HepG2 (cell line): ENCODE results near the gene XKR7. TPM values are rescaled to one million over a fixed set of nuclear protein-coding genes. Genes with fewer than 3 reads are reported as not detected.
A peak's percentile ranks its signal among the peaks of the same experiment; 100 is the strongest.

Source experiments
- ATAC-seq: fragments of 200-7000 bp; cut with Tn5 transposase; 3 replicates; pipeline ENCODE4 v1.9.1; 2020; ENCODE audit warnings: mild to moderate bottlenecking, moderate library complexity
- BruUV-seq: library from RNA; stranded (reverse); fragments of 400-500 nt; replicated peaks from 2 replicates; lab custom pipeline; 2021; lab: Mats Ljungman, UMichigan
- CTCF ChIA-PET: fragments of 300-600 bp; formaldehyde crosslinking; extraction: SDS; loops from one replicate; lab custom pipeline; 2021; ENCODE audit warnings: low total read pairs, inconsistent platforms, low intra/inter-chr PET ratio; lab: Yijun Ruan, JAX
- POLR2A ChIA-PET: fragments of 350-600 bp; sonication (Branson Sonifier 250); formaldehyde crosslinking; loops from one replicate; lab custom pipeline; 2020; ENCODE audit warnings: antibody characterized with exemption, inconsistent platforms; lab: Yijun Ruan, JAX
- DNase-seq: peaks from one replicate; pipeline ENCODE4 v3.0.0-alpha.2; 2015; ENCODE audit warnings: low spot score
- FAIRE-seq: peaks from 3 replicates; lab custom pipeline; 2011; peaks lifted over from hg19 to GRCh38; lab: Jason Lieb, UNC
- H2AFZ ChIP-seq: one replicate; pipeline ENCODE4 v1.6.1; 2011; ENCODE audit warnings: low read length, inconsistent platforms
- H3K27ac ChIP-seq: fragments of 300-600 bp; 3 replicates; pipeline ENCODE4 v1.8.0; 2011; ENCODE audit warnings: mixed run types, mild to moderate bottlenecking, mixed read lengths, low read length, inconsistent platforms; ENCODE audit not compliant: insufficient read depth; ENCODE audit errors: extremely low read length
- H3K27me3 ChIP-seq, 2 experiments: fragments of 200-600 bp in 1 of 2; 2 replicates in 1 of 2; 3 replicates in 1 of 2; pipeline versions ENCODE4 v1.6.0 to v1.8.0; 2011; ENCODE audit warnings: low read length in 2 of 2, mild to moderate bottlenecking in 2 of 2, moderate library complexity in 2 of 2, inconsistent platforms in 1 of 2; ENCODE audit not compliant: insufficient read depth in 2 of 2, control insufficient read depth in 1 of 2
- H3K36me3 ChIP-seq, 2 experiments: fragments of 200-600 bp in 1 of 2; replicated peaks in 1 of 2; 2 replicates in 1 of 2; 3 replicates in 1 of 2; pipeline versions ENCODE4 v1.5.1 to v1.8.0; 2011; ENCODE audit warnings: low read length in 2 of 2, inconsistent platforms in 1 of 2; ENCODE audit not compliant: insufficient read depth in 2 of 2, control insufficient read depth in 1 of 2
- H3K4me1 ChIP-seq: 2 replicates; pipeline ENCODE4 v1.5.1; 2012; ENCODE audit warnings: low read length, inconsistent platforms; ENCODE audit not compliant: insufficient read depth
- H3K4me2 ChIP-seq: 2 replicates; pipeline ENCODE4 v1.6.0; 2011; ENCODE audit warnings: low read depth, low read length, inconsistent platforms
- H3K4me3 ChIP-seq, 3 experiments: fragments of 200-600 bp in 1 of 3; sonication (generic), shearing (Covaris generic) in 1 of 3; replicated peaks in 1 of 3; 2 replicates each; pipeline ENCODE4 v1.5.1; 2011 to 2016; ENCODE audit warnings: low read length in 3 of 3, inconsistent platforms in 2 of 3, low read depth in 2 of 3, mild to moderate bottlenecking in 2 of 3, control low read depth in 1 of 3, mixed read lengths in 1 of 3; ENCODE audit not compliant: insufficient read depth in 1 of 3
- H3K79me2 ChIP-seq: one replicate; pipeline ENCODE4 v1.6.1; 2011; ENCODE audit warnings: low read length, inconsistent platforms; ENCODE audit not compliant: insufficient read depth
- H3K9ac ChIP-seq: 2 replicates; pipeline ENCODE4 v1.6.0; 2011; ENCODE audit warnings: mild to moderate bottlenecking, low read depth, low read length, inconsistent platforms; ENCODE audit not compliant: insufficient read depth
- H3K9me3 ChIP-seq: 2 replicates; pipeline ENCODE4 v1.5.1; 2012; ENCODE audit warnings: mild to moderate bottlenecking, low read length
- H4K20me1 ChIP-seq: 2 replicates; pipeline ENCODE4 v1.6.0; 2011; ENCODE audit warnings: inconsistent platforms, mild to moderate bottlenecking, low read length, moderate library complexity; ENCODE audit not compliant: insufficient read depth
- ATF7 ChIP-seq, 2 experiments: fragments of 450-650 bp in 1 of 2; sonication (generic) in 1 of 2; formaldehyde crosslinking in 1 of 2; IDR thresholded peaks; 2 replicates each; pipeline versions ENCODE4 v1.4.0 to v1.6.1; 2016 to 2020; ENCODE audit warnings: antibody characterized with exemption in 1 of 2, mild to moderate bottlenecking in 1 of 2, missing genetic modification reagents in 1 of 2
- ATRX ChIP-seq: sonication (generic); formaldehyde crosslinking; IDR thresholded peaks from 2 replicates; pipeline ENCODE4 v1.4.0; 2020; ENCODE audit warnings: missing genetic modification reagents, borderline replicate concordance
- BRD4 ChIP-seq: sonication (generic); formaldehyde crosslinking; IDR thresholded peaks from 2 replicates; pipeline ENCODE4 v1.4.0; 2020; ENCODE audit warnings: missing genetic modification reagents
- CENPX ChIP-seq: sonication (generic); formaldehyde crosslinking; IDR thresholded peaks from 2 replicates; pipeline ENCODE4 v1.9.0; 2021; ENCODE audit warnings: mild to moderate bottlenecking, missing genetic modification reagents, moderate library complexity
- CHCHD3 ChIP-seq: sonication (generic); formaldehyde crosslinking; IDR thresholded peaks from 2 replicates; pipeline ENCODE4 v1.8.0; 2022; ENCODE audit warnings: mild to moderate bottlenecking, missing genetic modification reagents, moderate library complexity
- JUND ChIP-seq: sonication (generic); formaldehyde crosslinking; IDR thresholded peaks from 2 replicates; pipeline ENCODE4 v1.8.0; 2022; ENCODE audit warnings: mild to moderate bottlenecking, missing genetic modification reagents
- KDM1A ChIP-seq: IDR thresholded peaks from 2 replicates; pipeline ENCODE4 v1.6.1; 2016; ENCODE audit warnings: missing compliant biosample characterization
- MAFG ChIP-seq: sonication (generic); formaldehyde crosslinking; IDR thresholded peaks from 2 replicates; pipeline ENCODE4 v1.5.1; 2020; ENCODE audit warnings: mild to moderate bottlenecking, missing genetic modification reagents
- RAD51 ChIP-seq: fragments of 450-650 bp; IDR thresholded peaks from 2 replicates; pipeline ENCODE4 v1.6.1; 2016; ENCODE audit warnings: borderline replicate concordance
- RFX5 ChIP-seq: IDR thresholded peaks from 2 replicates; pipeline ENCODE4 v1.6.1; 2011; ENCODE audit warnings: low read depth, low read length, improper control_type of control experiment
- WIZ ChIP-seq: sonication (generic); formaldehyde crosslinking; IDR thresholded peaks from 2 replicates; pipeline ENCODE4 v1.5.1; 2020; ENCODE audit warnings: mild to moderate bottlenecking, missing genetic modification reagents
- ZBTB21 ChIP-seq: sonication (generic); formaldehyde crosslinking; IDR thresholded peaks from 2 replicates; pipeline ENCODE4 v1.4.0; 2020; ENCODE audit warnings: missing genetic modification reagents
- ZNF24 ChIP-seq: fragments of 450-650 bp; IDR thresholded peaks from 2 replicates; pipeline ENCODE4 v1.6.1; 2017; ENCODE audit warnings: antibody characterized with exemption, mild to moderate bottlenecking
- ZNF530 ChIP-seq: sonication (generic); formaldehyde crosslinking; IDR thresholded peaks from 2 replicates; pipeline ENCODE4 v1.5.0; 2020; ENCODE audit warnings: low read depth, mild to moderate bottlenecking, missing genetic modification reagents
- ZNF724P ChIP-seq: sonication (generic); formaldehyde crosslinking; IDR thresholded peaks from 2 replicates; pipeline ENCODE4 v1.8.0; 2022; ENCODE audit warnings: missing genetic modification reagents, borderline replicate concordance
- ZNF75D ChIP-seq: sonication (generic); formaldehyde crosslinking; IDR thresholded peaks from 2 replicates; pipeline ENCODE4 v1.8.1; 2023; ENCODE audit warnings: missing genetic modification reagents, mild to moderate bottlenecking, borderline replicate concordance
- ZNF777 ChIP-seq: sonication (generic); formaldehyde crosslinking; IDR thresholded peaks from 2 replicates; pipeline ENCODE4 v1.4.0; 2020; ENCODE audit warnings: missing genetic modification reagents
- WGBS: methylation state at CpG from one replicate; pipeline ENCODE4 v1.1.6; 2017; ENCODE audit warnings: low lambda C conversion rate; 5-methylcytosine and 5-hydroxymethylcytosine counted together
- in situ Hi-C: cut with HindIII; loops from 2 replicates; pipeline ENCODE4 v1.10.0; 2017; ENCODE audit warnings: low pct_unique_long_range_greater_than_20kb; ENCODE audit not compliant: extremely low pct_ligation_motif_present
- intact Hi-C: fragments of 100-400 bp; cut with micrococcal nuclease; formaldehyde crosslinking; loops from one replicate; pipeline ENCODE4 v1.10.0; 2022; ENCODE audit not compliant: unreplicated experiment
- polyA plus RNA-seq, 8 experiments: library from polyadenylated mRNA; depleted of rRNA in 3 of 8; stranded (reverse) in 7 of 8; unstranded in 1 of 8; fragments of >200 nt; fragmentation: Illumina TruSeq in 4 of 8; extraction: Trizol in 4 of 8; gene quantifications; 2 replicates each; pipeline versions ENCODE4 v1.2.1 to v1.2.3, GENCODE V29; 2011 to 2016; ENCODE audit warnings: low read depth in 4 of 8, missing spikeins in 1 of 8, mixed read lengths in 1 of 8; ENCODE audit not compliant: insufficient read depth in 1 of 8
- total RNA-seq, 5 experiments: library from RNA; depleted of rRNA; stranded (reverse); fragments of >200 nt; fragmentation: Illumina TruSeq; extraction: Trizol; gene quantifications; 2 replicates each; pipeline ENCODE4 v1.2.3, GENCODE V29; 2016; ENCODE audit warnings: low read depth in 1 of 5
- TF ChIP-seq, protein P1 (sequence below): sonication (generic); formaldehyde crosslinking; IDR thresholded peaks from 2 replicates; pipeline ENCODE4 v1.8.0; 2022; ENCODE audit warnings: mild to moderate bottlenecking, missing genetic modification reagents, borderline replicate concordance

XKR7 gene
- total and polyA plus RNA-seq, 2 of the 13 experiments (the other 11 are each of a cell fraction or from before 2014, with no cell fraction given) = not detected

DNA sequence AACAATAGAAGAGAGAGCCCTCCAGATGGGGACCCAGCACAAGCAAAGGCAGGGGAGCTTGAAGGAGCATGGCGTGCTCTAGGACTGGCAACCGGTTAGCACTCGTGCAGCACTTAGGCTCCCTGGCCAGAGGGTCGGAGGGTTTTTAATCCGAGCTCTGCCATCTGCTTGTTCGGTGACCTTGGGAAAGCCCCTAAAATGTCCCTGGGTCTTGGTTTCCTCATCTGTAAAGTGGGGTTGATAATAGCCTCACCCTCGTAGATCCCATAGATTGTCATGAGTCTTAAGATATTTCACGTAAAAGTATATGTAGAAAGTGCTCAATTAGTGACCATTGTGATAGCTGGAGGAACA, 67.5 kb downstream of the XKR7 start:
- CTCF ChIA-PET = no interaction called here
- intact Hi-C loops = no loop called here

DNA sequence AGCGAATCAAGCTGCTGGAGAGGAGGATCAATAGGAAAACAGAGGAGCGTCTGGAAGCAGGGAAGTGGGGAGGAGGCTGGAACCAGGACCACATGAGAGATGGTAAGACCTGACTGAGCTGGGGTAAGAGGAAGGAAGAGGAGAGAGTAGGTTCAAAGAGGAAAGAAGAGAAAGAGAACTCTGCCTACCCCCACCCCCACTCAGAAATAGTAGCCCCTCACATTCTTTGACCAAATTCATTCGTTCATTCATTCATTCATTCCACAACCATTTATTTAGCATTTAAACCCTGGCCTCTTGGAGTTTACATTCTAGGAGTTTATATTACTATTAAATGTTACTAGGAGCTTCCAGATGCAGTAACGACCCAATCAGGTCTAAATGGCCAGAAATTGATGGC, 68.3 kb downstream of the XKR7 start:
- CTCF ChIA-PET = no interaction called here
- POLR2A ChIA-PET = no interaction called here
- H3K4me2 ChIP-seq = no peak overlapping the region
- H3K79me2 ChIP-seq = no peaks in the 10 kb centered on the region
- no peak overlapping the region for H3K4me3 ChIP-seq
- FAIRE-seq (no peak), ATAC-seq (no peak), DNase-seq (no peak)
- H3K9ac ChIP-seq = no peak overlapping the region
- intact Hi-C loops (no loop called here), in situ Hi-C loops (no loop called here)
- BruUV-seq = no TSS peak
- no peak overlapping the region for H2AFZ ChIP-seq
- peaks cover 6% of the 10 kb centered on the region for H3K4me1 ChIP-seq
- H3K36me3 ChIP-seq = no peaks in the 10 kb centered on the region
- peaks cover 1 to 53% of the 10 kb centered on the region in 2 experiments; a peak in 4 of 5 replicates for H3K27me3 ChIP-seq
- H3K9me3 ChIP-seq = no peaks in the 10 kb centered on the region
- H3K27ac ChIP-seq = no peak overlapping the region
- no peaks in the 10 kb centered on the region for H4K20me1 ChIP-seq
- 19% methylated on average over 4 of the region's 4 CpGs for WGBS
- TF ChIP-seq JUND (no peak), ZNF24 (peak; percentile 77)
- TF ChIP-seq, all 625 proteins: peak for 1

More for the DNA sequence above, 67.5 kb downstream of the XKR7 start:
- Histone ChIP-seq H3K9ac (no peak overlapping the region), H3K4me3 (no peak overlapping the region), H3K4me1 (no peaks in the 10 kb centered on the region), H3K4me2 (no peak overlapping the region), H3K79me2 (no peaks in the 10 kb centered on the region), H3K27ac (no peak overlapping the region), H2AFZ (no peak overlapping the region), H3K36me3 (no peaks in the 10 kb centered on the region), H3K27me3 (peaks cover 1 to 46% of the 10 kb centered on the region in 2 experiments; a peak in 4 of 5 replicates), H3K9me3 (no peaks in the 10 kb centered on the region), H4K20me1 (no peaks in the 10 kb centered on the region)
- no peak for DNase-seq
- no peak for ATAC-seq
- in situ Hi-C loops = no loop called here
- FAIRE-seq = no peak
- TF ChIP-seq ZNF530 (CRISPR knock-in tag) (no peak), ZBTB21 (CRISPR knock-in tag) (no peak), WIZ (CRISPR knock-in tag) (no peak), ZNF75D (CRISPR knock-in tag) (no peak), KDM1A (CRISPR knock-in tag) (no peak), CENPX (CRISPR knock-in tag) (no peak), CHCHD3 (CRISPR knock-in tag) (no peak), ATRX (CRISPR knock-in tag) (no peak), ATF7 (IDR thresholded peaks at IDR 0.05) (no peak), ATF7 (CRISPR knock-in tag; IDR thresholded peaks at IDR 0.05) (no peak), RAD51 (no peak), RFX5 (no peak), ZNF724P (CRISPR knock-in tag) (no peak), BRD4 (CRISPR knock-in tag) (no peak), ZNF777 (CRISPR knock-in tag) (no peak), MAFG (CRISPR knock-in tag) (no peak)
- TF ChIP-seq, protein P1, sequence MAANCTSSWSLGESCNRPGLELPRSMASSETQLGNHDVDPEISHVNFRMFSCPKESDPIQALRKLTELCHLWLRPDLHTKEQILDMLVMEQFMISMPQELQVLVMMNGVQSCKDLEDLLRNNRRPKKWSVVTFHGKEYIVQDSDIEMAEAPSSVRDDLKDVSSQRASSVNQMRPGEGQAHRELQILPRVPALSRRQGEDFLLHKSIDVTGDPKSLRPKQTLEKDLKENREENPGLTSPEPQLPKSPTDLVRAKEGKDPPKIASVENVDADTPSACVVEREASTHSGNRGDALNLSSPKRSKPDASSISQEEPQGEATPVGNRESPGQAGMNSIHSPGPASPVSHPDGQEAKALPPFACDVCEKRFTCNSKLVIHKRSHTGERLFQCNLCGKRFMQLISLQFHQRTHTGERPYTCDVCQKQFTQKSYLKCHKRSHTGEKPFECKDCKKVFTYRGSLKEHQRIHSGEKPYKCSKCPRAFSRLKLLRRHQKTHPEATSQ = no peak
- 46% methylated on average over 8 of the region's 8 CpGs for WGBS
- BruUV-seq = no TSS peak
- POLR2A ChIA-PET = no interaction called here
